Ramos (cell line): ENCODE data around the gene MITD1.
"Not testable (repeated sequence)": the region's sequence is repeated elsewhere in the genome, so short reads cannot be mapped to it uniquely, and the experiment has no call there.

Experiments used
- in situ Hi-C: fragments of 300-500 bp; cut with MboI; formaldehyde crosslinking; loops from one replicate; pipeline ENCODE4 v1.14.3; 2022; ENCODE audit warnings: low sequenced_read_pairs; ENCODE audit not compliant: unreplicated experiment

Gene MITD1

DNA sequence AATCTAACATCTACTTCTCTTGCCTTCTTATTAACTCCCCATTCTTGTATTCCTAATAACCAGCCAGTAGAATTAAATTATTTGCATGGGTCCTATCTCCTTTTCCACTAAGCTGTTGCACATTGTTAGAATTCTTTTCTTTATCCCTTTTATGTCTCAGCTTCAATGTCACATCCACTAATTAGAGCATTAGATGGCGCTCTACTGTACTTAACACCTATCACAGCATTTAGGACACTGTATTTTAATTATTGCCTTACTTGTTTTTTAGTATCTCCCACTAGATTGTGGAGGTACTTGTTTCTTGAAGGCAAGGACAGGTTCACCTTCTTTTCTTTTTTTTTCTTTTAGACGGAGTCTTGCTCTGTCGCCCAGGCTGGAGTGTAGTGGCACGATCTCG lies 22.3 kb downstream of the MITD1 start:
- in situ Hi-C loops = loop anchor here (25.0 kb wide), 1 partner anchor 329 kb away; the partner anchor contains the start of gene REV1

DNA sequence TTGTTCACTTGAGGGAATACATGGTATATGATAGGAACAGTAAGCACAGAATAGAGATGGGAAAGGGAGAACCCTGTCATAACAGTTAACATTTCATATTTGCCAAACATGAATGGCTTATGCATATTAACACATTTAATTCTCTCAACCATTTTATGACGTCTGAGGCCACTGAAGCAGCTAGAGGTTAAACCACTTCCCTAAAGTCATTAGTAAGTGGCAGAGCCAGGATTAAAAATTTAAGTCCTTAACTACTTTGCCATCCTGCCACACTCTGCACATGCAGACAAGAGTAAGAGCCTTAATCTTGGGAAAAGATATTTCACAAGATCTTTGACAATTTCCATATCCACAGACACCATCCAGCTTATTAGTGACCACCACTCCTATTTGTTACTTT lies 24.0 kb downstream of the MITD1 start:
- in situ Hi-C loops = loop anchor here (25.0 kb wide), 1 partner anchor 330 kb away; the partner anchor contains the start of gene REV1

DNA sequence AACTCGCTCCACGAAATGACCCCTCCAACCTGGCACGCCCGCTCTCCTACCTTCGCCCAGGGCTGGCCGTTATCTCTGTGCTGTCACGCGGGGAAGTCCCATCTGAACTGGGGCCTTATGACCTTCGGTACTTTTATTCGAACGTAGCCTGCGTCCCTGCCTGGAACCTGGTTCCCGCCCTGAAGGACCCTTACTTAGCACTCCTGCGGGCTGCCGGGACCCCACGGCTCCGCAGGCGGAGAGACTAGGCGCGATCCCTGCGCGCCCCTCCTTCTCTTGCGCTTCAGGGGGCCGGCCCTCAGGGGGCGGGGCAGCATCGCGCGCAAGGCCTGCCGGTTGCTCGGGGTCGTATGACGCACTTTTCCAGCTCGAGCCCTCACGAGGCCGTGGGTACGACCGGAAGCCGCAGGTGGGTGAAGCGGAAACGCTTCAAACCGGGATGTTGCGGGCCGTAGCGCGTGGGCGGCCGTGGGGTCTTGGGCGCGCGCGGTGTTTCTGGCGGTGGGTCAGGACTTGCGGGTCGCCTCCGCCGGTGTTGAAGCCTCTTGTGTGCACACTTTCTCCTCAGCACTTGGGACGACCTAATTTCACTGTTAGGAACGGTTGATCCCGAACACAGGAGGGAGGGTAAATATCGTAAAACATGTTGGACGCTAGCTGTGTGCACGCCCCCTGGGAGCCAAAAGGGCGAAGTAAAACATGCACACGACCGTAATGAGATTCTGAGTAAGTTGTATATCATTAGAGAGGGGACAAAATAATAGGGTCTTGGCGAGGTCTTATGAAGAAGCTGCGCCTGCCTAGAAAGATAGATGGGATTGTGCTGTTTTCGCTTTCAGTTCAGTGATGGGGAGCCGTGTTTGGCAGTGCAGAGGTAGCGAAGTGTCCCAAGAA lies 26.0 kb downstream of the MITD1 start, which contains the start of the genes LIPT1 and TSGA10:
Gene LIPT1, plus strand, starts transcription at position 325 of the 894 bp plus-strand sequence. CDS start 6,991 bp downstream, outside the sequence.
Gene TSGA10, minus strand, starts transcription at position 300 of the 894 bp plus-strand sequence. CDS start 45,503 bp downstream, outside the sequence.
- in situ Hi-C loops = loop anchor here (25.0 kb wide), 1 partner anchor 332 kb away; the partner anchor contains the start of gene REV1

DNA sequence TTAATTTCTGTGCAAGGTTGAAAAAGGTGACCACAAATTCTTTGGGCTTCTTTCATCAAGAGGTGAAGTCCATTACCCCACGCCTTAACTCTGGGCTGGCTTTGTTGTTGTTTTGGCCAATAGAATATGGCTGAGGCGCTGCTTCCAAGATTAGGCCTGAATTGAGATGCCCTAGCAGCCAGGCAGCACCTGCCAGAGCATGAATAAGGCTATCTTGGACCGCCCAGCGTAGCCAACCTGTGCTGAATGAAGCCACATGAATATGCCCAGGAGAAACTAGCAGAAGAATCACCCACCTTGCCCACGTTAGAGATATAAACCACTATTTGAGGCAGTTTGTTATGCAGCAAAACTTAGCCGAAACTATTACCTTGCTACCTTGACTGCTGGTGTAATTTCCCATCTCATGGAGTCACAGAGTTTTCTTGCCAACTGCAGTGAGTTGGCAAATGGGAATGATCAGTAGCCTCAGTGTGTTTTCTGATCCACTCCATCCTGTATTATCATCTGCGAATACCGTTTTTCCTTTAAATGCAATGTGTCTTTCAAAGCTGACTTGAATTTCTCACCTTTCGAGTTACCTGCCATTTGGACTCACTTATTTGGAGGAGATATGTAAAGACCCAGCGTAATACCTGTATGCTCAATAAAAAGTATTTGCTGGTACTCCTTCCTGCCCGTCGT lies 26.8 kb downstream of the MITD1 start:
- in situ Hi-C loops = loop anchor here (25.0 kb wide), 1 partner anchor 333 kb away; the partner anchor contains the start of gene REV1

DNA sequence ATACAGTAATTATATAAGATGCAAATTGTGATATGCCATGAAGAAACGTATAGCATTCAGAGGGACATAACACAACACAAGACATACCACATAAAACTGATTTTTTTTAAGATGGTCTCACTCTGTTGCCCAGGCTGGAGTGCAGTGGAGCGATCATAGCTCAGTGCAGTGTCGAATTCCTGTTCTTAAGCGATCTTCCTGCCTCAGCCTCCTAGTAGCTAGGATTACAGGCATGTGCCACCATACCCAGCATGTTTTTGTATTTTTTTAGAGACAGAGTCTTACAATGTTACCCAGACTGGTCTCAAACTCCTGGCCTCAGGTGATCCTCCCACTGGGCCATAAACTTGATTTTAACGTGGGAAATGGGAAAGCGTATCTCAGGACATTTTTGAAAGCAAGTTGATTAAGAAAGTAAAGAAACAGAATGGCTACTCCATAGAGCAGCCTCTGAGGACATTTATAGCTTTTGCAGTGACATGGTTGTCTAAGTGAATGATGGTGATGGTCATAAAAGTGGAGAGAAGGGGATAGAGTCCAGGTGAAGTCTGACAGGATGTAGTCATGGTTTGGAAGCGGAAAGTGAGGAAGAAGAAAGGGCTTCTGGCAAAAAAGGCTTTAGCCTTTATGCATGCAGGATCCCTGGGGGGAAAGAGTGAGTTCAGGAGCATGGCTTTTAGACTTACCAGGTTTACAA lies 28.5 kb downstream of the MITD1 start:
- in situ Hi-C loops = loop anchor here (25.0 kb wide), 1 partner anchor 335 kb away; the partner anchor contains the start of gene REV1

DNA sequence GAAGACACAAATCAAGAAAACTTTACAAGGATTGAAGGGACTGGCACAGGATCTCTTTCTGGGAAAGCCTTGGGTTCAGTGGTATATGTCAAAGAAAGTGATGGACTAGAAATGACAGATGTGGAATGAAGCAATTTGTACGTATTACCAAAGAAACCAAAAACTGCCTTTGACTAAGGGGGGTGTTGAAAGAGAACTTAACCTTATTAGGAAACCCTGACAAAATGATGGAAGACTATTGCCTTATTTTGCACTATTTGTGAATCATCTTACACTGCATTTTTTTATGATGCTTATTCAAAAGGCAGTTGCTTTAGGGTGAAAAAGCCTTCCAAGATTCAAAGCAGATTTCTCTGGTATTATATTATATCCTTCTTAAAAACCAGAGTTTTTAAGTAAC lies 30.2 kb downstream of the MITD1 start:
- in situ Hi-C loops = loop anchor here (25.0 kb wide), 1 partner anchor 337 kb away; the partner anchor contains the start of gene REV1

DNA sequence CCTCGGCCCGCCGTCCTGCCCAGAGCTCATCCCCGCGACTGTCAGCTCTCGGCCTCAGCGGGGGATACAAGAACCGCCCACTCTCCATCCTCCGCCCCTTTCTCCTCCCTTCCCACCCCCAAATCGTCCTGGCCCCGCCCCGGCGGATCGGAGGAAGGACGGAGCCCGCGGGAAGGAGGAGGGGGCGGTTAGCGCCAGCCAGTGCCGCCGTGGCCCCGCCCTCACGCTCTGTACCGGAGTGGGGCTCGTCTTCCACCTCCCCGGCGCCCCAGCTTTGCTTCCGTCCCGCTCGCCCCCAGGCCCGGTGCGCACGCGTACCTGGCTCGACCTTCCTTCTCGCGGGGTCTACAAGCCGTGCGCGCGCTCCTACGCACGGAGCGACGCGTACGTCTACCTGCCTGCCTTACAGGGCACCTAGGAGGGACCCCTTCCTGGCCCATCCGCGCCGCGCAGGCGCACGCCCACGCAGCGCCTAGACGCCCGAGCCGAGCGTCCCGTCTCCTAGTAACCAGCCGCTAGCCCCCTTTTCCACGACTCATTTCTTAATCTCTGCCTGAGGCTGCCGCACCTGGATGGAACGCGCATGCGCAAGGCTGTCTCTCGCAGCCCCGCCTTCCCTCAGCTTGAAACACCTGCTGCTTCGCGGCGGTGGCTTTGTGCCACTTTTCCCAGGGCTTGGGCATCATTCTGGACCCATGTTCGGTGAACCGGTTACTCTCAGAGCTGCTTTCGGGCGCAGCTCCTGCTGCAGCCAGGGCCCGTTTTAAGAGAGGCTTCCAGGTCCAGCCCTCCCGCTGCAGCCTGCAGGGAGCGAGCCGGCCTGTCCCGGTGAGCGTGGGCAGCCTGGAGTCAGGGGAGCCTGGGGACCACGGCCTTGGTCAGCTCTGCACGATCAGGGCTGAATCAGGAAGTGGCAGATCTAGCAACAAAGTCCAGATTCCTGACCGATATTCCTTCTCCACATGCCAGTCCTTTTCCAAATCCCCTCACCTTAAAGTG lies 39.4 kb downstream of the MITD1 start, which contains the start of gene C2orf15:
Gene C2orf15, plus strand, starts transcription at position 598 of the 999 bp plus-strand sequence. CDS start 8,852 bp downstream, outside the sequence.
- in situ Hi-C loops = no loop called here

DNA sequence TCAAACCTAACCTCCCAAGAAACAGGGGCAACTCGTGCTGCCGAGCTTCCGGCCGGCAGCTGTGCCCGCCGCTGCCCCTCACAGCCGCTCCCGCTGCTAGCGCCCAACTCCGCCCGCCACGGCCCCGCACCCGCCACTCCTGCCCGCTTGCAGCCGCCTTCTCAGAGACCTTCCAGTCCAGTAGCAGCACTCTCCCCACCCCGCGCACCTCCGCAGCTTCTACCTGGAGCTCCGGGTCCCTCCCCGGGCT lies 40.1 kb downstream of the MITD1 start:
- in situ Hi-C loops = no loop called here

DNA sequence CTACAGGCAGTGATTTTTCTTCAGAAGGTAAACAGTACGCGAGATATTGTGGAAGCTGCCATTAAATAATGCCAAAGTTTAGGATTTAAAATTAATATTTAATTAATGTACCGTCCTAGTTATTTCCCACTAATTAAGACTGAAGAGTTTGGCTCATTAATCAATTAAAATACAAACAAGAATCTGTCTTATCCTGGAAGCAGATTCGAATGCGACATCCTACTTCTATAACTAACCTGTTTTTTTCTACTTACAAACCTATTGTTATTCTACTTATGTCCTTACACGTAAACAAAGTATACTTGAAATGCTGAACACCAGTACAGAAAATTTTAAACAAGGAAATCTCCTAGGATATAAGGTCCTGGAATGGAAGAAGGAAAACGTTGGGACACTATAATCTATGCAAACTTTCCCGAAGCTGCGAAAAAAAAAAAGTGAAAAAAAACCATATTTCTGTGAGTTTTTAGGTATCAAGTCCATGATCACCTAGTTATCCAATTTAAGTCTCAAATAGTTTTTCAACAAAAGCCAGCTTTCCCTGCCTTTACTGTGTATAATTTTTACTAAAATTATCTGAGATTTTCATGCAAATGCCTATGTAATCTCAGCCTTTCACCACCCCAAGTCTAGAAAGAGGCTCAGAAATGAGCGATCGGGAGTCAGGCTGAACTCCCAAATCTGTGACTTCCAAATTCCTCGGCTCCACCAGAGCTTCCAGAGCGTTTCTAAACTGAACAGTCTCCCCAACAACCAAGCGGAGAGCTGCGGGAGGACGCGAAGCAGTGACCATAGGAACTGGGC lies 40.6 kb downstream of the MITD1 start:
- in situ Hi-C loops = no loop called here

DNA sequence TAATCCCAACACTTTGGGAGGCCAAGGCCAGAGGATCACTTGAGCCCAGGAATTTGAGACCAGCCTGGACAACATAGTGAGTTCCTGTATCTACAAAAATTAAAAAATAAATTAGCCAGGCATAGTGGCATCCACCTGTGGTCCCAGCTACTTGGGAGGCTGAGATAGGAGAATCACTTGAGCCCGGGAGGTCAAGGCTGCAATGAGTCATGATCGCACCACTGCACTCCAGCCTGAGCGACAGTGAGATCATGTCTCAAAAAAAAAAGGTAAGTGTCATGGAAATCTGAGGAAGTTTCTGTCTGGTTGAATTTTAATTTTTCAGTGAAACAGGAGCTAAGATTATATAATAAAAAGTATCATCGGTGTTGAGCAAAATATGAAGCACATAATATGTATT lies 41.9 kb downstream of the MITD1 start:
- in situ Hi-C loops = no loop called here

DNA sequence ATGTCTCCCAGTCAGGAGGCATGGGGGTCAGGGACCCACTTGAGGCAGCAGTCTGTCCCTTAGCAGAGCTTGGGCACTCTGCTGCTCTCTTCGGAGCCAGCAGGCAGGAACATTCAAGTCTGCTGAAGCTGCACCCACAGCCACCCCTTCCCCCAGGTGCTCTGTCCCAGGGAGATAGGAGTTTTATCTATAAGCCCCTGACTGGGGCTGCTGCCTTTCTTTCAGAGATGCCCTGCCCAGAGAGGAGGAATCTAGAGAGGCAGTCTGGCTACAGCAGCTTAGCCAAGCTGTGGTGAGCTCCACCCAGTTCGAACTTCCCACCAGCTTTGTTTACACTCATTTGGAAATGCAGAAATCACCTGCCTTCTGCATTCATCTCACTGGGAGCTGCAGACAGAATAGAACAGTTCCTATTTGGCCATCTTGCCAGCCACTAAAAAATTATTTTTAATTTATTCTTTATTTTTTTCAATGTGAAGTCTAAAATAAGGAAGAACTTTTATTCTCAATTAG lies 45.8 kb downstream of the MITD1 start:
- in situ Hi-C loops = not testable (repeated sequence)

DNA sequence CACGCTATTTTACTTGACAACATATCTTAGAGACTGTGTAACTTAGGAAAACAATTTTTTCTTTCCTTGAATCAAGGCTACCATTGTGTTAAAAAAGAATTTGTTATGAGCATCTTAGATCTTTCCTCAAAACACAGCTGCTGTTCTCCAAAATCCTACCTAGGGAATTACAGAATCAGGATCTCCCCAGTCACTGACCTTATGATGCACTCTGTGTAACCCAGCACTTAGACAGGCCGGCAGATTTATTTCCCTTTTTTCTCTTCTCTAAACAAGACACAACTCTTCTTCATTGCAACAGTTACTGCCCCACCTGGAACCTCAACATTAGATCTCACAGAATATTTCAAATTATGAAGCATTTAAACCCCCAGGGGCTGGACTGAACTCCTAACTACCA lies 52.9 kb downstream of the MITD1 start:
- in situ Hi-C loops = no loop called here
